Mesenchymal stem cell (in vitro differentiated cells and primary cell): Measurements from ENCODE around the gene NECAB2.
A peak's percentile ranks its signal among the peaks of the same experiment; 100 is the strongest.

Source experiments
- DNase-seq: peaks from one replicate; pipeline ENCODE4 v3.0.0-alpha.2; 2013
- H2AFZ ChIP-seq: one replicate; pipeline ENCODE4 v1.6.1; 2013; ENCODE audit warnings: low read depth, mild to moderate bottlenecking, control low read depth, inconsistent platforms, low read length, moderate library complexity
- H2AK5ac ChIP-seq: 2 replicates; pipeline ENCODE4 v1.6.1; 2013; ENCODE audit warnings: low read length, moderate library complexity, mild to moderate bottlenecking, inconsistent platforms; ENCODE audit not compliant: severe bottlenecking
- H2BK120ac ChIP-seq: one replicate; pipeline ENCODE4 v1.6.1; 2013; ENCODE audit warnings: low read depth, mild to moderate bottlenecking, inconsistent platforms, low read length, moderate library complexity
- H2BK12ac ChIP-seq, 2 experiments: one replicate each; pipeline ENCODE4 v1.6.1; 2013; ENCODE audit warnings: inconsistent platforms in 2 of 2, low read length in 2 of 2, mild to moderate bottlenecking in 2 of 2, moderate library complexity in 2 of 2, control low read depth in 1 of 2
- H2BK15ac ChIP-seq: one replicate; pipeline ENCODE4 v1.6.1; 2013; ENCODE audit warnings: mild to moderate bottlenecking, low read depth, inconsistent platforms; ENCODE audit not compliant: poor library complexity, severe bottlenecking
- H2BK5ac ChIP-seq: 2 replicates; pipeline ENCODE4 v1.6.1; 2013; ENCODE audit warnings: low read depth, mild to moderate bottlenecking, low read length, control low read depth, inconsistent platforms; ENCODE audit not compliant: poor library complexity, severe bottlenecking
- H3K14ac ChIP-seq, 2 experiments: one replicate each; pipeline ENCODE4 v1.6.1; 2013; ENCODE audit warnings: inconsistent platforms in 2 of 2, low read length in 2 of 2, control low read depth in 1 of 2, mild to moderate bottlenecking in 1 of 2, moderate library complexity in 1 of 2
- H3K18ac ChIP-seq, 2 experiments: one replicate each; pipeline ENCODE4 v1.6.1; 2013; ENCODE audit warnings: inconsistent platforms in 2 of 2, low read length in 2 of 2, control low read depth in 1 of 2, low read depth in 1 of 2, mild to moderate bottlenecking in 1 of 2
- H3K23ac ChIP-seq, 2 experiments: one replicate each; pipeline ENCODE4 v1.6.1; 2013; ENCODE audit warnings: inconsistent platforms in 2 of 2, low read length in 2 of 2, mild to moderate bottlenecking in 2 of 2, moderate library complexity in 2 of 2, control low read depth in 1 of 2
- H3K27ac ChIP-seq: 2 replicates; pipeline ENCODE4 v1.5.1; 2013; ENCODE audit warnings: mild to moderate bottlenecking, moderate library complexity, low read length, control low read depth, inconsistent platforms; ENCODE audit not compliant: poor library complexity, severe bottlenecking
- H3K27me3 ChIP-seq, 2 experiments: 2 replicates each; pipeline versions ENCODE4 v1.6.1 to v1.7.0; 2013; ENCODE audit warnings: low read length in 2 of 2, mild to moderate bottlenecking in 2 of 2, moderate library complexity in 2 of 2, control low read depth in 1 of 2, inconsistent platforms in 1 of 2; ENCODE audit not compliant: control insufficient read depth in 1 of 2, insufficient read depth in 1 of 2
- H3K36me3 ChIP-seq, 2 experiments: 2 replicates each; pipeline versions ENCODE4 v1.6.1 to v1.7.0; 2013; ENCODE audit warnings: low read length in 2 of 2, control low read depth in 1 of 2, inconsistent platforms in 1 of 2, low read depth in 1 of 2, mild to moderate bottlenecking in 1 of 2; ENCODE audit not compliant: insufficient read depth in 2 of 2, control insufficient read depth in 1 of 2
- H3K4ac ChIP-seq, 2 experiments: one replicate each; pipeline ENCODE4 v1.6.1; 2013; ENCODE audit warnings: inconsistent platforms in 2 of 2, low read length in 2 of 2, mild to moderate bottlenecking in 2 of 2, moderate library complexity in 2 of 2, control low read depth in 1 of 2, low read depth in 1 of 2
- H3K4me1 ChIP-seq: 2 replicates; pipeline ENCODE4 v1.6.1; 2013; ENCODE audit warnings: low read depth, low read length, control low read depth; ENCODE audit not compliant: control insufficient read depth, insufficient read depth
- H3K4me2 ChIP-seq: 2 replicates; pipeline ENCODE4 v1.6.1; 2013; ENCODE audit warnings: low read length, mild to moderate bottlenecking, inconsistent platforms; ENCODE audit not compliant: poor library complexity, severe bottlenecking
- H3K4me3 ChIP-seq, 2 experiments: 2 replicates each; pipeline versions ENCODE4 v1.5.1 to v1.7.0; 2013; ENCODE audit warnings: low read length in 2 of 2, mild to moderate bottlenecking in 2 of 2, control low read depth in 1 of 2, low read depth in 1 of 2; ENCODE audit not compliant: insufficient read depth in 1 of 2
- H3K79me1 ChIP-seq: replicated peaks from 2 replicates; pipeline ENCODE4 v1.6.1; 2013; ENCODE audit warnings: mild to moderate bottlenecking, control low read depth, low read length, inconsistent platforms; ENCODE audit not compliant: poor library complexity, severe bottlenecking
- H3K9ac ChIP-seq: 2 replicates; pipeline ENCODE4 v1.7.0; 2013; ENCODE audit warnings: mild to moderate bottlenecking, low read length, moderate library complexity
- H3K9me3 ChIP-seq: 2 replicates; pipeline ENCODE4 v1.7.0; 2013; ENCODE audit warnings: mild to moderate bottlenecking, low read length; ENCODE audit not compliant: control insufficient read depth
- H4K8ac ChIP-seq: one replicate; pipeline ENCODE4 v1.6.1; 2013; ENCODE audit warnings: inconsistent platforms, mild to moderate bottlenecking, low read length, moderate library complexity
- H4K91ac ChIP-seq: one replicate; pipeline ENCODE4 v1.6.1; 2013; ENCODE audit warnings: mild to moderate bottlenecking, low read length, inconsistent platforms
- WGBS: methylation state at CpG from one replicate; pipeline ENCODE4 v1.1.7; 2013; ENCODE audit warnings: mixed read lengths; 5-methylcytosine and 5-hydroxymethylcytosine counted together

The NECAB2 gene

GRCh38 chr16:83937922-83938885 lies 29.8 kb upstream of the NECAB2 start:
- Histone ChIP-seq H3K4ac (no peak overlapping the region), H3K9me3 (no peaks in the 10 kb centered on the region), H3K4me1 (no peaks in the 10 kb centered on the region), H3K14ac (no peak overlapping the region), H2BK120ac (no peak overlapping the region), H3K36me3 (no peaks in the 10 kb centered on the region), H3K18ac (no peak overlapping the region), H2AFZ (no peak overlapping the region), H3K9ac (no peak overlapping the region), H3K23ac (no peak overlapping the region), H3K27ac (no peak overlapping the region), H4K8ac (no peak overlapping the region), H3K27me3 (peaks cover 40 to 53% of the 10 kb centered on the region in 2 experiments), H4K91ac (no peak overlapping the region), H3K79me1 (no peaks in the 10 kb centered on the region), H2BK5ac (no peak overlapping the region), H2BK15ac (no peak overlapping the region), H3K4me2 (no peak overlapping the region), H2BK12ac (no peak overlapping the region), H2AK5ac (no peak overlapping the region), H3K4me3 (no peak overlapping the region)
- no peak for DNase-seq
- WGBS: 91% methylated on average over 18 of the region's 18 CpGs

DNA sequence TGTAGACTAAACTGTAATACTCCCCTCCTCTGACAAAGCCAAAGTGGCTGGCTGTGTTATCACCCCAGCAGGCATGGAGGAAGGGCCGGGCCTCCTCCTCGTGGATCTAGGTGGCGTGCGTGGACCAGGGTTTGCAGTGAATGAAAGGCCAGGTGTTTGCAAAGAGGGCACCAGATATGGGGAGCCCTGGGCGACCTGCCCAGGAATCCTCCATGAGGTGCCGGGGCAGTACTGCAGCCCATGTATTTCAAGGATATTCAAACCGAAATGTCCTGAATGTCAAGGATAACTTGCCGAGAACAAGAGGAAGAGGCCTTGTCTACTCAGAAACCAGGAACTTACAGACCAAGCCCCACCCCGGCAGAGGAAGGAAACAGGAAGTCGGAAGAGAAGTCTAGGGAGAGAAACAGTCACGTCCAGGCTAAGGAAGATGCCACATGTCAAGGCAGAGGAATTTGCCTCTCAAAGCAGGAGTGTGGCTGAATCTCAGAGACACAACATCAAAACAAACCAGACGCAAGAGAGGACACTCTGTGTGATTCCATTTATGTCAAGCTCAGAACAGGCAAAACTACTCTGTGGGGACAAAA lies 28.7 kb upstream of the NECAB2 start:
- Histone ChIP-seq H3K14ac (peak overlapping the region in 1 of 2 experiments; percentile 57), H3K4me1 (peaks cover 2% of the 10 kb centered on the region), H2BK12ac (no peak overlapping the region), H3K9me3 (no peaks in the 10 kb centered on the region), H3K18ac (peak overlapping the region in 1 of 2 experiments; percentile 28), H3K4me2 (no peak overlapping the region), H2BK120ac (no peak overlapping the region), H3K4ac (no peak overlapping the region), H3K79me1 (no peaks in the 10 kb centered on the region), H3K4me3 (no peak overlapping the region), H4K8ac (peak overlapping the region; percentile 22), H2AFZ (peak overlapping the region; percentile 2), H3K27me3 (peaks cover 35 to 46% of the 10 kb centered on the region in 2 experiments), H3K27ac (no peak overlapping the region), H4K91ac (no peak overlapping the region), H2AK5ac (no peak overlapping the region), H3K9ac (no peak overlapping the region), H2BK5ac (no peak overlapping the region), H2BK15ac (no peak overlapping the region), H3K36me3 (no peaks in the 10 kb centered on the region), H3K23ac (no peak overlapping the region)
- WGBS: 86% methylated on average over 12 of the region's 12 CpGs
- DNase-seq: no peak

DNA sequence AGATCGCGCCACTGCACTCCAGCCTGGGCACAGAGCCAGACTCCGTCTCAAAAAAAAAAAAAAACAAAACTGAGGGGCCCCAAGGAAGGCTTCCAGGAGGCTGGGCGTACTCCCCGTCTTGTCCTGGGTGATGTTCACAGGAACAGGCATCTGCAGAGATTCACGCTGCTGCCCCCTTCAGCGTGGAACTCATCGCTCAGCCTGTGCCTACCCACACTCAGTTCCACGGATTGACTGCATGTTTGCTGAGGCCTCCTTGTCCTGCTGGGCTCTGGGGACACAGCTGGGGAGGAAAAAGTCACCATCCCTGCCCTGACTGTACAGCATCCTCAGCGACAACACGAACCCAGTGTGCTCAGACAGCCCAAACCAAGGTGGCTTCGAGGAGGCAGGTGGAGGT lies 27.9 kb upstream of the NECAB2 start:
- no peak overlapping the region for H3K9ac ChIP-seq
- H4K8ac ChIP-seq: peak overlapping the region; percentile 27
- H3K36me3 ChIP-seq: no peaks in the 10 kb centered on the region
- WGBS: 87% methylated on average over 12 of the region's 12 CpGs
- no peak for DNase-seq
- H3K14ac ChIP-seq: no peak overlapping the region
- no peak overlapping the region for H2BK120ac ChIP-seq
- peaks cover 27 to 38% of the 10 kb centered on the region in 2 experiments for H3K27me3 ChIP-seq
- peaks cover 2% of the 10 kb centered on the region for H3K4me1 ChIP-seq
- H3K23ac ChIP-seq: no peak overlapping the region
- no peaks in the 10 kb centered on the region for H3K79me1 ChIP-seq
- no peak overlapping the region for H2BK15ac ChIP-seq
- no peak overlapping the region for H3K4me2 ChIP-seq
- H2BK5ac ChIP-seq: no peak overlapping the region
- no peak overlapping the region for H3K4me3 ChIP-seq
- H3K9me3 ChIP-seq: no peaks in the 10 kb centered on the region
- no peak overlapping the region for H2AFZ ChIP-seq
- H4K91ac ChIP-seq: no peak overlapping the region
- peak overlapping the region in 1 of 2 experiments; percentile 14 for H2BK12ac ChIP-seq
- H3K18ac ChIP-seq: no peak overlapping the region
- H3K4ac ChIP-seq: no peak overlapping the region
- no peak overlapping the region for H3K27ac ChIP-seq
- H2AK5ac ChIP-seq: no peak overlapping the region

- H3K4me2 ChIP-seq: no peak overlapping the region
- no peak overlapping the region for H3K18ac ChIP-seq
- 85% methylated on average over 28 of the region's 28 CpGs for whole genome bisulfite sequencing
- no peak overlapping the region for H2AFZ ChIP-seq
- H4K8ac ChIP-seq: no peak overlapping the region
- H2AK5ac ChIP-seq: no peak overlapping the region
- H3K27me3 ChIP-seq: peaks cover 20 to 32% of the 10 kb centered on the region in 2 experiments
- H2BK15ac ChIP-seq: no peak overlapping the region
- H3K4ac ChIP-seq: no peak overlapping the region
- no peak overlapping the region for H2BK5ac ChIP-seq
- H2BK12ac ChIP-seq: no peak overlapping the region
- H3K4me1 ChIP-seq: peaks cover 2% of the 10 kb centered on the region
- H3K9me3 ChIP-seq: no peaks in the 10 kb centered on the region
- H3K14ac ChIP-seq: no peak overlapping the region
- H3K23ac ChIP-seq: no peak overlapping the region
- H2BK120ac ChIP-seq: no peak overlapping the region
- no peak overlapping the region for H4K91ac ChIP-seq
- no peak overlapping the region for H3K4me3 ChIP-seq
- no peak for DNase-seq
- no peak overlapping the region for H3K27ac ChIP-seq
- H3K79me1 ChIP-seq: no peaks in the 10 kb centered on the region
- H3K36me3 ChIP-seq: no peaks in the 10 kb centered on the region
- H3K9ac ChIP-seq: no peak overlapping the region
Measured at GRCh38 chr16:83940630-83941378, 27.2 kb upstream of the NECAB2 start.
